Panc1 (cell line): Measurements from ENCODE around the gene ARL10. TPM values are rescaled to one million over a fixed set of nuclear protein-coding genes. Genes with fewer than 3 reads are reported as not detected.

Source experiments
- ATAC-seq: fragments of 200-7000 bp; cut with Tn5 transposase; 2 replicates; pipeline ENCODE4 v1.9.1; 2020; ENCODE audit warnings: mild to moderate bottlenecking, moderate library complexity
- BruUV-seq: library from RNA; stranded (reverse); fragments of 400-500 nt; replicated peaks from 2 replicates; lab custom pipeline; 2021; lab: Mats Ljungman, UMichigan
- CTCF ChIA-PET: fragments of 300-600 bp; sonication (Branson Sonifier 250); formaldehyde crosslinking; loops from one replicate; lab custom pipeline; 2022; ENCODE audit warnings: antibody characterized with exemption; lab: Charles Lee
- POLR2A ChIA-PET: fragments of 300-600 bp; sonication (Branson Sonifier 250); formaldehyde crosslinking; loops from one replicate; lab custom pipeline; 2022; ENCODE audit warnings: antibody characterized with exemption; lab: Charles Lee
- DNase-seq: peaks from one replicate; pipeline ENCODE4 v3.0.0-alpha.2; 2010; ENCODE audit warnings: low read depth, low spot score
- H3K27ac ChIP-seq: 2 replicates; pipeline ENCODE4 v1.5.1; 2011; ENCODE audit warnings: mild to moderate bottlenecking, low read length, inconsistent platforms
- H3K27me3 ChIP-seq: fragments of 200-500 bp; sonication (Bioruptor generic); 2 replicates; pipeline ENCODE4 v1.6.0; 2014; ENCODE audit warnings: low read length, inconsistent platforms; ENCODE audit not compliant: control insufficient read depth, insufficient read depth
- H3K36me3 ChIP-seq: fragments of 200-500 bp; sonication (Bioruptor generic); 2 replicates; pipeline ENCODE4 v1.5.1; 2014; ENCODE audit warnings: inconsistent platforms, mild to moderate bottlenecking, low read length, moderate library complexity; ENCODE audit not compliant: control insufficient read depth, insufficient read depth
- H3K4me1 ChIP-seq: 2 replicates; pipeline ENCODE4 v1.5.1; 2011; ENCODE audit warnings: inconsistent platforms, mild to moderate bottlenecking, low read length, moderate library complexity; ENCODE audit not compliant: control insufficient read depth, insufficient read depth
- H3K4me3 ChIP-seq, 2 experiments: 2 replicates each; pipeline ENCODE4 v1.5.1; 2011 to 2012; ENCODE audit warnings: low read depth in 2 of 2, low read length in 2 of 2, mild to moderate bottlenecking in 2 of 2, inconsistent platforms in 1 of 2, moderate library complexity in 1 of 2
- H3K9me3 ChIP-seq: fragments of 200-500 bp; sonication (Bioruptor generic); 2 replicates; pipeline ENCODE4 v1.5.1; 2014; ENCODE audit warnings: low read depth, mild to moderate bottlenecking, inconsistent platforms, low read length, moderate library complexity; ENCODE audit not compliant: control insufficient read depth, insufficient read depth
- CTCF ChIP-seq: fragments of 450-650 bp; IDR thresholded peaks from 2 replicates; pipeline ENCODE4 v1.5.1; 2017; ENCODE audit warnings: mild to moderate bottlenecking
- POLR2AphosphoS5 ChIP-seq: IDR thresholded peaks from 2 replicates; pipeline ENCODE4 v1.6.1; 2012; ENCODE audit warnings: mild to moderate bottlenecking, low read depth, low read length, moderate library complexity
- REST ChIP-seq, 2 experiments: IDR thresholded peaks; 2 replicates each; pipeline ENCODE4 v1.6.1; 2011 to 2012; ENCODE audit warnings: low read depth in 2 of 2, control low read depth in 1 of 2, low read length in 1 of 2, mild to moderate bottlenecking in 1 of 2, moderate library complexity in 1 of 2; ENCODE audit not compliant: insufficient read depth in 1 of 2
- SIN3A ChIP-seq: IDR thresholded peaks from 2 replicates; pipeline ENCODE4 v1.6.1; 2012; ENCODE audit warnings: low read depth, mild to moderate bottlenecking, low read length, moderate library complexity, borderline replicate concordance; ENCODE audit not compliant: insufficient read depth
- TCF7L2 ChIP-seq: IDR thresholded peaks from 2 replicates; pipeline ENCODE4 v1.6.1; 2011; ENCODE audit warnings: mild to moderate bottlenecking, low read depth, low read length, inconsistent platforms
- in situ Hi-C: cut with HindIII; loops from 2 replicates; pipeline ENCODE4 v1.10.0; 2016; ENCODE audit warnings: low sequenced_read_pairs, low pct_unique_long_range_greater_than_20kb
- intact Hi-C: fragments of 100-400 bp; cut with micrococcal nuclease; formaldehyde crosslinking; loops from one replicate; pipeline ENCODE4 v1.10.0; 2022; ENCODE audit not compliant: unreplicated experiment
- total RNA-seq: library from RNA; stranded (reverse); gene quantifications from one replicate; pipeline ENCODE4 v1.2.1, GENCODE V29; 2021; ENCODE audit not compliant: unreplicated experiment

Gene ARL10
- total RNA-seq, 1 experiment from 2014 or later = 2.0 TPM

GRCh38 chr5:176361437-176362232 lies 3.7 kb upstream of the ARL10 start, which contains the start of gene KIAA1191:
KIAA1191 (minus strand) TSS chr5:176361764; CDS start chr5:176359508, 2,256 bp downstream.
- CTCF ChIA-PET = interaction anchor here (0.6 to 0.8 kb wide), 2 partner anchors 11 to 41 kb away, joined by 3 to 7 read pairs; no protein-coding TSS in a partner anchor
- intact Hi-C loops = no loop called here
- peaks cover 6% of the 10 kb centered on the region for H3K36me3 ChIP-seq
- peak within 1 kb of the TSS; percentile 93 to 99 for H3K4me3 ChIP-seq
- H3K9me3 ChIP-seq = no peaks in the 10 kb centered on the region
- ATAC-seq (peak; percentile 97), DNase-seq (peak; percentile 69)
- H3K27me3 ChIP-seq = no peaks in the 10 kb centered on the region
- peak within 1 kb of the TSS; percentile 93 for H3K27ac ChIP-seq
- POLR2A ChIA-PET = interaction anchor here (0.9 kb wide), 1 partner anchor 24 kb away, joined by 3 read pairs; no protein-coding TSS in a partner anchor
- TF ChIP-seq POLR2AphosphoS5 (peak; percentile 95), CTCF (no peak; the same call in 1 of the 2 replicates), TCF7L2 (no peak), SIN3A (peak; percentile 81; the same call in 1 of the 2 replicates), REST (IDR thresholded peaks at IDR 0.05; ENCODE audit: insufficient read depth in 1 of 2, low read depth in 2 of 2, low read length in 1 of 2) (peak in 1 of 2 experiments; percentile 24; a peak in 1 of 4 replicates)
- in situ Hi-C loops = no loop called here
- no TSS peak for BruUV-seq
- H3K4me1 ChIP-seq = peaks cover 13% of the 10 kb centered on the region

GRCh38 chr5:176362233-176362490 lies 3.1 kb upstream of the ARL10 start:
- H3K9me3 ChIP-seq = no peaks in the 10 kb centered on the region
- CTCF ChIA-PET = interaction anchor here (0.8 kb wide), 1 partner anchor 10 kb away, joined by 7 read pairs; no protein-coding TSS in a partner anchor
- no TSS peak for BruUV-seq
- intact Hi-C loops (no loop called here), in situ Hi-C loops (no loop called here)
- peak; percentile 6 for ATAC-seq
- no peak for DNase-seq
- peak overlapping the region; percentile 93 for H3K27ac ChIP-seq
- POLR2A ChIA-PET = interaction anchor here (0.9 kb wide), 1 partner anchor 23 kb away, joined by 3 read pairs; no protein-coding TSS in a partner anchor
- peaks cover 6% of the 10 kb centered on the region for H3K36me3 ChIP-seq
- no peak for TF ChIP-seq CTCF
- no peak for TF ChIP-seq TCF7L2
- no peak for TF ChIP-seq POLR2AphosphoS5
- TF ChIP-seq REST (IDR thresholded peaks at IDR 0.05; ENCODE audit: insufficient read depth in 1 of 2, low read depth in 2 of 2, low read length in 1 of 2) = no peak
- no peak for TF ChIP-seq SIN3A
- H3K4me3 ChIP-seq = peak overlapping the region; percentile 93 to 99
- H3K4me1 ChIP-seq = peaks cover 13% of the 10 kb centered on the region
- no peaks in the 10 kb centered on the region for H3K27me3 ChIP-seq
